HL-60 (cell line): Measurements from ENCODE around the gene WASHC3.

ENCODE experiments used
- DNase-seq, 2 experiments: peaks; one replicate each; pipeline ENCODE4 v3.0.0-alpha.2; 2010 to 2020; ENCODE audit warnings: low read depth in 1 of 2, low spot score in 1 of 2
- H3K27ac ChIP-seq: fragments of 250-450 bp; sonication (Bioruptor Pico); replicated peaks from 2 replicates; pipeline ENCODE4 v1.5.1; 2020; ENCODE audit warnings: mild to moderate bottlenecking, moderate library complexity
- H3K27me3 ChIP-seq: fragments of 250-450 bp; sonication (Bioruptor Pico); 2 replicates; pipeline ENCODE4 v1.5.1; 2021; ENCODE audit warnings: mild to moderate bottlenecking, moderate library complexity; ENCODE audit not compliant: insufficient read depth, poor library complexity, severe bottlenecking
- H3K4me3 ChIP-seq: replicated peaks from 2 replicates; pipeline ENCODE4 v1.5.1; 2011; ENCODE audit warnings: mild to moderate bottlenecking, control low read depth, low read length; ENCODE audit not compliant: insufficient read depth
- GABPA ChIP-seq: IDR thresholded peaks from 2 replicates; pipeline ENCODE4 v1.6.1; 2012; ENCODE audit warnings: low read depth
- POLR2AphosphoS5 ChIP-seq: IDR thresholded peaks from 2 replicates; pipeline ENCODE4 v1.6.1; 2012; ENCODE audit warnings: low read depth
- REST ChIP-seq: IDR thresholded peaks from 2 replicates; pipeline ENCODE4 v1.6.1; 2012; ENCODE audit warnings: low read depth; ENCODE audit not compliant: insufficient replicate concordance
- SPI1 ChIP-seq: IDR thresholded peaks from 2 replicates; pipeline ENCODE4 v1.6.1; 2012; ENCODE audit warnings: low read depth, mild to moderate bottlenecking, borderline replicate concordance
- TF ChIP-seq, protein P1 (sequence below): IDR thresholded peaks from one replicate; pipeline ENCODE4 v1.5.1; 2011; ENCODE audit warnings: low read length, control low read depth, inconsistent platforms; ENCODE audit not compliant: insufficient read depth

WASHC3 gene

GRCh38 chr12:102059343-102059742 lies 2.4 kb downstream of the WASHC3 start:
- TF ChIP-seq REST (no peak), SPI1 (no peak), GABPA (no peak), POLR2AphosphoS5 (no peak)
- TF ChIP-seq, protein P1, sequence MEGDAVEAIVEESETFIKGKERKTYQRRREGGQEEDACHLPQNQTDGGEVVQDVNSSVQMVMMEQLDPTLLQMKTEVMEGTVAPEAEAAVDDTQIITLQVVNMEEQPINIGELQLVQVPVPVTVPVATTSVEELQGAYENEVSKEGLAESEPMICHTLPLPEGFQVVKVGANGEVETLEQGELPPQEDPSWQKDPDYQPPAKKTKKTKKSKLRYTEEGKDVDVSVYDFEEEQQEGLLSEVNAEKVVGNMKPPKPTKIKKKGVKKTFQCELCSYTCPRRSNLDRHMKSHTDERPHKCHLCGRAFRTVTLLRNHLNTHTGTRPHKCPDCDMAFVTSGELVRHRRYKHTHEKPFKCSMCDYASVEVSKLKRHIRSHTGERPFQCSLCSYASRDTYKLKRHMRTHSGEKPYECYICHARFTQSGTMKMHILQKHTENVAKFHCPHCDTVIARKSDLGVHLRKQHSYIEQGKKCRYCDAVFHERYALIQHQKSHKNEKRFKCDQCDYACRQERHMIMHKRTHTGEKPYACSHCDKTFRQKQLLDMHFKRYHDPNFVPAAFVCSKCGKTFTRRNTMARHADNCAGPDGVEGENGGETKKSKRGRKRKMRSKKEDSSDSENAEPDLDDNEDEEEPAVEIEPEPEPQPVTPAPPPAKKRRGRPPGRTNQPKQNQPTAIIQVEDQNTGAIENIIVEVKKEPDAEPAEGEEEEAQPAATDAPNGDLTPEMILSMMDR, result no peak
- Histone ChIP-seq H3K27ac (no peak overlapping the region), H3K4me3 (no peak overlapping the region), H3K27me3 (no peaks in the 10 kb centered on the region)
- DNase-seq, result no peak

- no peak for DNase-seq
- Histone ChIP-seq H3K4me3 (no peak overlapping the region), H3K27ac (no peak overlapping the region), H3K27me3 (no peaks in the 10 kb centered on the region)
- TF ChIP-seq, protein P1, result no peak
- no peak for TF ChIP-seq SPI1
- TF ChIP-seq REST, result no peak
- TF ChIP-seq GABPA, result no peak
- no peak for TF ChIP-seq POLR2AphosphoS5
Measured at GRCh38 chr12:102054345-102054744, 7.4 kb downstream of the WASHC3 start.

DNA sequence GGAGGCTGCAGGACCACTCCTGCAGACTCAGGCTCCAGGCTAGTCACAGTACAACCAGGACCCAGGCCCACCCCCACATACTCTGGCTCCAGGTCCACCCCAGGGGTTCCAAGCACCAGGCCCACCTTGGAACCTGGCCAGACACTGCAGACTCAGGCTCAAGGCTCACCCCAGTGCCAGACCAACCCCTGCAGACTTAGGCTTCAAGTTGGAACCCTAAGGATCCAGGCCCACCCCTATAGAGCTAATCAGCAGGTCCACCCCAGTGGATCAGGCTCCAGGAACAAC lies 8.8 kb downstream of the WASHC3 start:
- TF ChIP-seq SPI1 (no peak), REST (no peak), GABPA (no peak), POLR2AphosphoS5 (no peak)
- TF ChIP-seq, protein P1, result no peak
- DNase-seq, result no peak
- H3K4me3 ChIP-seq, result no peak overlapping the region
- no peaks in the 10 kb centered on the region for H3K27me3 ChIP-seq
- no peak overlapping the region for H3K27ac ChIP-seq
